KMS-11 (cell line): ENCODE results near the gene PCCA.

Experiments used
- H2AFZ ChIP-seq: fragments of 200-600 bp; sonication (generic); 2 replicates; pipeline ENCODE4 v1.6.1; 2016; ENCODE audit warnings: antibody characterized with exemption, mixed run types, low read depth
- H3K27ac ChIP-seq: fragments of 200-600 bp; sonication (generic); 2 replicates; pipeline ENCODE4 v1.6.1; 2016; ENCODE audit warnings: mild to moderate bottlenecking, mixed run types
- H3K27me3 ChIP-seq: fragments of 200-600 bp; sonication (generic); 2 replicates; pipeline ENCODE4 v1.6.1; 2017; ENCODE audit warnings: mild to moderate bottlenecking, low read depth, mixed run types, moderate library complexity; ENCODE audit not compliant: insufficient read depth
- H3K36me3 ChIP-seq: fragments of 200-600 bp; sonication (generic); 2 replicates; pipeline ENCODE4 v1.6.1; 2017; ENCODE audit warnings: mild to moderate bottlenecking, mixed run types; ENCODE audit not compliant: insufficient read depth
- H3K4me1 ChIP-seq: fragments of 200-600 bp; sonication (generic); 2 replicates; pipeline ENCODE4 v1.6.1; 2016; ENCODE audit warnings: mild to moderate bottlenecking, low read depth, mixed run types; ENCODE audit not compliant: poor library complexity, severe bottlenecking
- H3K4me2 ChIP-seq: fragments of 200-600 bp; sonication (generic); 2 replicates; pipeline ENCODE4 v1.7.0; 2016; ENCODE audit warnings: mild to moderate bottlenecking, mixed run types
- H3K4me3 ChIP-seq: fragments of 200-600 bp; sonication (generic); IDR thresholded peaks from 2 replicates; pipeline ENCODE4 v1.6.1; 2017; ENCODE audit warnings: low read depth, low read length, mixed read lengths; ENCODE audit not compliant: insufficient read depth
- H3K79me2 ChIP-seq: fragments of 200-600 bp; sonication (generic); 2 replicates; pipeline ENCODE4 v1.6.1; 2016; ENCODE audit warnings: low read depth, mixed run types; ENCODE audit not compliant: insufficient read depth
- H3K9ac ChIP-seq: fragments of 200-600 bp; sonication (generic); 2 replicates; pipeline ENCODE4 v1.6.1; 2016; ENCODE audit warnings: mild to moderate bottlenecking, mixed run types
- H4K20me1 ChIP-seq: fragments of 200-600 bp; sonication (generic); 2 replicates; pipeline ENCODE4 v1.6.1; 2016; ENCODE audit warnings: mild to moderate bottlenecking, mixed run types; ENCODE audit not compliant: insufficient read depth
- CTCF ChIP-seq: fragments of 200-600 bp; sonication (generic); conservative IDR thresholded peaks from 2 replicates; pipeline ENCODE4 v1.6.1; 2017; ENCODE audit warnings: low read depth, mild to moderate bottlenecking, antibody characterized with exemption, low read length, moderate library complexity, mixed read lengths

Gene PCCA

GRCh38 chr13:100540621-100541020, 451.7 kb downstream of the PCCA start:
- no peak overlapping the region for H3K27ac ChIP-seq
- no peak overlapping the region for H3K4me3 ChIP-seq
- H3K79me2 ChIP-seq = no peaks in the 10 kb centered on the region
- TF ChIP-seq CTCF = no peak
- H4K20me1 ChIP-seq = no peaks in the 10 kb centered on the region
- no peak overlapping the region for H2AFZ ChIP-seq
- no peaks in the 10 kb centered on the region for H3K27me3 ChIP-seq
- H3K4me2 ChIP-seq = no peak overlapping the region
- no peaks in the 10 kb centered on the region for H3K36me3 ChIP-seq
- no peak overlapping the region for H3K9ac ChIP-seq
- H3K4me1 ChIP-seq = peaks cover 33% of the 10 kb centered on the region

GRCh38 chr13:100541897-100542825, 453.3 kb downstream of the PCCA start:
- H3K27me3 ChIP-seq = no peaks in the 10 kb centered on the region
- H3K4me3 ChIP-seq = no peak overlapping the region
- H3K36me3 ChIP-seq = no peaks in the 10 kb centered on the region
- H3K4me2 ChIP-seq = peak overlapping the region; percentile 93
- TF ChIP-seq CTCF = no peak
- peak overlapping the region; percentile 32; the same call in 1 of the 2 replicates for H3K27ac ChIP-seq
- peaks cover 33% of the 10 kb centered on the region for H3K4me1 ChIP-seq
- H4K20me1 ChIP-seq = no peaks in the 10 kb centered on the region
- no peak overlapping the region; the same call in 1 of the 2 replicates for H2AFZ ChIP-seq
- H3K79me2 ChIP-seq = no peaks in the 10 kb centered on the region
- no peak overlapping the region for H3K9ac ChIP-seq

DNA sequence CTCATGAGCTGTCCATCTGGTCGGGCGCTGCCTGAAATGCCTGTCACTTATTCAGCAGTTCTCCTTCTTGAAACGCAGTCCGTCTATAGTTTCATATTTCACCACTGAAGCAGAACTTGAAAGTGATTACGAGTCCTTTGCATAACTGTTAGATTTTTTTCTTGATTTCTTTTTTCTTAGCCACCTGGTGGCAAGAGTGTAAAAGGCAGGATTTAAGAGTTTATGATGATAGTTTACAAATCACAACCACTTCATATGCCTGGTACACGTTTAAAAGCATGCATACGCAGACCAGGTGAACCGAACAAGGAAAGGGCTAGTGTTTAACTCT, 453.9 kb downstream of the PCCA start:
- no peak overlapping the region for H3K9ac ChIP-seq
- no peaks in the 10 kb centered on the region for H4K20me1 ChIP-seq
- no peaks in the 10 kb centered on the region for H3K27me3 ChIP-seq
- H3K4me3 ChIP-seq = no peak overlapping the region
- no peaks in the 10 kb centered on the region for H3K36me3 ChIP-seq
- TF ChIP-seq CTCF = peak; percentile 55
- peak overlapping the region; percentile 93 for H3K4me2 ChIP-seq
- peaks cover 33% of the 10 kb centered on the region for H3K4me1 ChIP-seq
- peak overlapping the region; percentile 32; the same call in 1 of the 2 replicates for H3K27ac ChIP-seq
- no peak overlapping the region; the same call in 1 of the 2 replicates for H2AFZ ChIP-seq
- no peaks in the 10 kb centered on the region for H3K79me2 ChIP-seq

DNA sequence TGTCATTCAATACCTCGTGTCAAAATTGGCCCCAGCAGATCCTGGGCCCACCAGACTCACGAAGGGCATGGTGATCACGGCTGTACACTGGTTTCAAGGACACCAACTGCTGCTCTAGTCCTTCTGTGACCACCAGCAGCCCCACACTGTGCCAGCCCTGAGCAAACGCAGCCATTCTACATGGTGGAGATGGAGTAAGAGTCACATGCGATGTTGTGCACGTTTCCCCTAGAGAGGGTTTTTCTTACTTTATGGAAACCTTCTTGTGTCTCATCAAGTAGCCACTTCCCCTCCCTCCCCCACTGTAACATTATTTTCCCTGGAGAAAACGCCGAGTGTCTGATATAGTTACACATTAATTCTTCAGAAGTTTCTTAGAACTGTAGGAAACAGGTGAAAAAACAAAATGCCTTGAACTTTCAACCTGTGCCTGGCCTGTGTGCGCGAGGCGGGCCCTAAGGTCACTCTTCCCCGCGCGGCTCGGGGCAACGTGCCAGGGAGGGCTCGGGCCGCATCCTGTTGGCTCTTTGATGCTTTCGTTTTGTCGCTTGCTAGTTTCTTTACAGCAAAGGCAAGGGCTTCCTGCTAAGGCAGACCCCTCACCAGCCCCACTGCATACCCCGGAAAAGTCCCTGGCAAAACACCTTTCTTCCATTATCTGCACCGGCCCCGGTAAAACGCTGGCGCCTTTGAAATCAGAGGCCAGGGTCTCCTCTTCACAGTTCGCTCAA, 455.1 kb downstream of the PCCA start:
- no peaks in the 10 kb centered on the region for H3K36me3 ChIP-seq
- H3K9ac ChIP-seq = no peak overlapping the region
- no peaks in the 10 kb centered on the region for H3K79me2 ChIP-seq
- H3K4me3 ChIP-seq = no peak overlapping the region
- peaks cover 26% of the 10 kb centered on the region for H3K4me1 ChIP-seq
- H3K27ac ChIP-seq = no peak overlapping the region
- peak overlapping the region; percentile 93; the same call in 1 of the 2 replicates for H3K4me2 ChIP-seq
- no peaks in the 10 kb centered on the region for H4K20me1 ChIP-seq
- TF ChIP-seq CTCF = no peak
- no peak overlapping the region for H2AFZ ChIP-seq
- H3K27me3 ChIP-seq = no peaks in the 10 kb centered on the region
